GM12801 (cell line): ENCODE measurements around the gene VRK1.

ENCODE experiments used
- TF ChIP-seq, protein P1 (sequence below): IDR thresholded peaks from one replicate; pipeline ENCODE4 v1.5.1; 2011; ENCODE audit warnings: control low read depth; ENCODE audit not compliant: insufficient read length; ENCODE audit errors: extremely low read depth

VRK1 gene

DNA sequence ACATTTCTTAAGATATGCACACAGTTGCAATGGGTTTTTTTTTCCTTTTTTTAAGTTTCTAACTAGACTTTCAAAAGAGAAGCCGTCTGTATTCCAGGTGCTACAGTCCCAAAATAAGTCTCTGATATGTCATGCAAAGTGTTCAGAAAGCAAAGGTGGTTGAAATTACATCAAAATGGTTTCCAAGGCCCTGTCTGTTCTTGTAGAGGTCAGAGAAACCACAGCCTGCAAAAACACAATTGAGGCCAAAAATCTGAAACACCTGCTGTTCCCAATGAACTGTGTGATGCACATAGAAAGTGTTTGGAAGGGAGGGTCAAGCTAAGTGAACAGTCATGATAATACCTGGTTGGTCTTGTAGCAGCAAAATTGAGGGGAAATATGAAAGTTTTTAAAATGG is 91.0 kb downstream of the VRK1 start:
- TF ChIP-seq, protein P1, sequence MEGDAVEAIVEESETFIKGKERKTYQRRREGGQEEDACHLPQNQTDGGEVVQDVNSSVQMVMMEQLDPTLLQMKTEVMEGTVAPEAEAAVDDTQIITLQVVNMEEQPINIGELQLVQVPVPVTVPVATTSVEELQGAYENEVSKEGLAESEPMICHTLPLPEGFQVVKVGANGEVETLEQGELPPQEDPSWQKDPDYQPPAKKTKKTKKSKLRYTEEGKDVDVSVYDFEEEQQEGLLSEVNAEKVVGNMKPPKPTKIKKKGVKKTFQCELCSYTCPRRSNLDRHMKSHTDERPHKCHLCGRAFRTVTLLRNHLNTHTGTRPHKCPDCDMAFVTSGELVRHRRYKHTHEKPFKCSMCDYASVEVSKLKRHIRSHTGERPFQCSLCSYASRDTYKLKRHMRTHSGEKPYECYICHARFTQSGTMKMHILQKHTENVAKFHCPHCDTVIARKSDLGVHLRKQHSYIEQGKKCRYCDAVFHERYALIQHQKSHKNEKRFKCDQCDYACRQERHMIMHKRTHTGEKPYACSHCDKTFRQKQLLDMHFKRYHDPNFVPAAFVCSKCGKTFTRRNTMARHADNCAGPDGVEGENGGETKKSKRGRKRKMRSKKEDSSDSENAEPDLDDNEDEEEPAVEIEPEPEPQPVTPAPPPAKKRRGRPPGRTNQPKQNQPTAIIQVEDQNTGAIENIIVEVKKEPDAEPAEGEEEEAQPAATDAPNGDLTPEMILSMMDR = no peak

DNA sequence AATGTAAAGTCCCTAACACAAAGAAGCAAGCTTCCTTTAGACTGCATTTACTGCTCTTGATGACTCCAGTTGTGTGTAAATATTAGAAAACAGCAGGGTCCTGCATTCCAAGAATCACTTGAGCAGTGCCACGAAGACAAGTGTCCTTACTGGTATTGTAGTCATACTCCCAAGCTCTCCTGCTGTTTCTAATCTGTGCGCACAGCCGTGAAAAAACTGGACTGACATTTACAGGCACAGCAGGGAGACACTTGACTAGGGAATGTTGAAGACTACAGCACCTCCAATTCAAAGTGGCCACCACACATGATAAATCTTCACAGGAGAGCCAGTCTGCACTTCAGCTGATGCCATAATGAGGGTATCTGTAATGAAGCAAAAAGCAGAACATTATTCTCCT is 91.4 kb downstream of the VRK1 start:
- TF ChIP-seq, protein P1 = no peak

DNA sequence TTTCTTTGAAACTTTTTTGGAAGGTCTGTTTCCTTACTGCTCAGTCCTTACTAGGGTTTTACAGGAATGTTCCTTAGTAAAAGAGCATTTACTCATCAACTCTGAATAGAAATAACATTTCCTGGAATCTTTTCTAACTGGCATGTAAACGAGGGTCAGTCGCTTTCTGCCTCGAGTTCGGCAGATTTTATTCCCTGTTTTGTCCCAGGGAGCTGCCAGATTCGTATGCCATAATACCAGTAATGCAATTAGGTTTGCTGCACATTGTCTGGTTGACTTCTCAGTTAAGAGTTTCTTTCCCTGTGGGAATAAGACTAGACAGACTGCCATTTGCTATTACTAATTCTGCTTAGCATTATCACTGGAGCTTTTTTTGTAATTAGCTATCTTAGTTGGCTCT is 91.9 kb downstream of the VRK1 start:
- TF ChIP-seq, protein P1 = no peak

DNA sequence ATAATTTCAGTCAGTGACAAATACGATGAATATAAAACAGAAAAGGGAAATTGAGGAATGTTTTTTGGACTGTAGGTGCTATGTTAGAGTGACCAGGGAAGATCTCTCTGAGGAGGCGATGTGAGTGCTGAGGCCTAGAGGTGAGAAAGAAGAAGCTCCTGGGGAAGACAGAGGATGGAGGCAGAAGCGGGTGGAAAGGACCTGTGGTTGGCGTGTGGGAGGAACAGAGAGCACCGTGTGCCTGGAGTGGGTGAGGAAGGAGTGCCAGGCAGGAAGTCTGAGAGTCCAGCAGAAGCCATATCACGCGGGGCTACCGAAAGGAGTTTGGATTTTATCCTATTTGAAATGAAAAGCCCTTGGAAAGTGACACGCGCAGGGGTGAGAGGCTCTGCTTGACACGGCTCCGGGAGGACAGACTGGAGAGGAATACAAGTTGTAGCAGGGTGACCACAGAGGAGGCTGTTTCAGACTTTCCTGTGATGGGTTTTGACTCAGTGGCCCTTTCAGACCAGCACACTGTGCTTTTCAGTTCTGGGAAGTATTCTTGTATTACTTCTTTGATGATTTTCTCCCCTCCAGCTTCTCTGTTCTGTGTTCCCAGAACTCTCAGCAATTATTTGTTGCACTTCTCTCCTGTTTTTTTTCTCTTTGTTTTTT is 96.9 kb downstream of the VRK1 start:
- TF ChIP-seq, protein P1 = no peak

DNA sequence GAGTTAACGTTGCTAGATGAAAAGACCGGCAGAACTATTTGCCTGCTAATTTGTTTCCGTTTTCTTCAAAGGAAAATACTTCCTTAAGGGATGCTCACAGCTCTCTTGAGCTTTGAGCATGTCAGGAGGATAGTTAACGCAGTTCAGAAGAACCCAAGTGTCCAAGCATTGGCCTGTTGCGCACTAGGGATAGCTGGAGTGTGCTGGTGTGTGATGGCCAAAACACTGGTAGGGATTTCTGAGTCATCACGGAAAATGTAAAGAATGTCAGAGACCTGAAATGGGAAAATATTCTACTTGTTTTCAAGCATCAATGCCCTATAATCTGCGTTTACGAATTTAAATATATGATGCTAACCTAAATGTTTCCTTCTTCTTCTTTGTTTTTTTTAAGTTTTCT is 97.8 kb downstream of the VRK1 start:
- TF ChIP-seq, protein P1 = no peak

DNA sequence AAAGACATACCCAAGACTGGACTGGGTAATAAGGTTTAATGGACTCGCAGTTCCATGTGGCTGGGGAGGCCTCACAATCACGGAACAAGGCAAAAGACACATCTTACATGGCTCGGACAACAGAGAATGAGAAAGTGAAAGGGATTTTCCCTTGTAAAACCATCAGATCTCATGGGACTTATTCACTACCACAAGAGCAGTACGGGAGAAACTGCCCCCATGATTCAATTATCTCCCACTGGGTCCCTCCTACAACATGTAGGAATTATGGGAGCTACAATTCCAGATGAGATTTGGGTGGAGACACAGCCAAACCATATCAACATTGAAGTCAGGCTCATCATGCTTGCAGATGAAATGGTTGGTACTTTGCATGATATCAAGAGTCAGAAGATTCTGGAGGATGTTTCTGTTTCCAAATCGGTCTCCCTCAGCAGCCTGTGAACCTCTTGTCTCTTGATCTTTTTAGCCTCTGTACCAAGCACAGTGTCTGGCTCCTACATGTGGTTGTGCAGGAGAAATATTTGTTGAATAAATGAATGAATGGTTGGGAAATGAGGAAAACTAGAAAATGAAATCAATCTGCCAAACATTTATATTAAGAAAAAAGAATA is 98.6 kb downstream of the VRK1 start:
- TF ChIP-seq, protein P1 = no peak

DNA sequence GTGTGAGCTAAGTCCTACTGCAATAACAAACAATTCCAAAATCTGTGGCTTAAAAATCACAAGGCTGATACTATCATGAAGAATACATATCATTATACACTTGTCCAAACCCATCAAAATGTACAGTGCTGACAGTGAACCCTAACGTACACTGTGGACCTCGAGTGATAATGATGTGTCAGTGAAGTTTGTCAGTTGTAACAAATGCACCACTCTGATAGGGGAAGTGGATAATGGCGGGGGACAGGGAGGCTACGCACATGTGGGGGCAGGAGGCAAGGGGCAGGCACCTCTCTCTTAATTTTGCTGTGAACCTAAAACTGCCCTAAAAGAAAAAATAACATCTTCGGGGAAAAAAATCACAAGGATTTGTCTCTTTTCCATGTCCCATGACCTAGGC is 100.0 kb downstream of the VRK1 start:
- TF ChIP-seq, protein P1 = no peak

DNA sequence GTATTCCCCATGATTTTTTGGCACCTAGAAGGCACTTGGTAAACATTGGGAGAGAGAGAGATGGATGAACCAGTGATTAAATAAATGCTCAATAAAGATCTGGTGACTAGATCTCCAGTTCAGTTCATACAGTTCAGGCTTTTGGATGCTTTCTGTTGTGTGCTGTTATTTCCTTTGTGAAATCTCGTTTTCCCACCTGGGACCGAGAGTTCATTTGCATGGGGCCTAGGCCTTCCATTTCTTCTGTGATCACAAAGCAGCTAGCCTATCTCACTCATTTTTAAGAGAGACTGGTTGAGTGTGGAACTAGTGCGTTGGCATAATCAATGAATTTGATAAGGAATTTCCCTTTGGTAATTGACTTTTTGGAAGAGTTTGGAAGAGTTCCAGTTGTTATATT is 104.0 kb downstream of the VRK1 start:
- TF ChIP-seq, protein P1 = no peak
